GM12878 (cell line): ENCODE results near the gene GALNT17.

Experiments used
- BHLHE40 ChIP-seq, 2 experiments: fragments of 450-650 bp in 1 of 2; IDR thresholded peaks; 2 replicates each; pipeline ENCODE4 v1.6.1; 2011 to 2017; ENCODE audit warnings: low read depth in 2 of 2, borderline replicate concordance in 1 of 2, improper control_type of control experiment in 1 of 2, low read length in 1 of 2, mild to moderate bottlenecking in 1 of 2
- CEBPB ChIP-seq, 2 experiments: fragments of 150-350 bp in 1 of 2; IDR thresholded peaks; 2 replicates each; pipeline ENCODE4 v1.6.1; 2012 to 2014; ENCODE audit warnings: low read depth in 2 of 2, low read length in 2 of 2, borderline replicate concordance in 1 of 2, inconsistent platforms in 1 of 2
- CHD1 ChIP-seq: IDR thresholded peaks from 2 replicates; pipeline ENCODE4 v1.6.1; 2012; ENCODE audit warnings: low read depth, low read length, improper control_type of control experiment
- CTCF ChIP-seq, 3 experiments: IDR thresholded peaks in 2 of 3; conservative IDR thresholded peaks in 1 of 3; 2 replicates each; pipeline ENCODE4 v1.5.1; 2011; ENCODE audit warnings: low read depth in 3 of 3, low read length in 3 of 3, mild to moderate bottlenecking in 3 of 3, control low read depth in 2 of 3, moderate library complexity in 2 of 3, inconsistent platforms in 1 of 3, mixed read lengths in 1 of 3; ENCODE audit not compliant: control insufficient read depth in 2 of 3, insufficient read depth in 1 of 3; ENCODE audit errors: extremely low read depth in 1 of 3
- EP300 ChIP-seq, 2 experiments: fragments of 150-350 bp in 1 of 2; IDR thresholded peaks; 2 replicates each; pipeline ENCODE4 v1.6.1; 2011 to 2012; ENCODE audit warnings: low read depth in 2 of 2, low read length in 2 of 2, borderline replicate concordance in 1 of 2, improper control_type of control experiment in 1 of 2, inconsistent platforms in 1 of 2; ENCODE audit not compliant: control insufficient read depth in 1 of 2
- GABPA ChIP-seq: IDR thresholded peaks from 2 replicates; pipeline ENCODE4 v1.6.1; 2014; ENCODE audit warnings: antibody characterized with exemption, low read depth, mild to moderate bottlenecking, inconsistent platforms
- KDM1A ChIP-seq: fragments of 200-600 bp; sonication (generic); IDR thresholded peaks from 2 replicates; pipeline ENCODE4 v1.6.1; 2016; ENCODE audit warnings: borderline replicate concordance
- POLR2A ChIP-seq: IDR thresholded peaks from 2 replicates; pipeline ENCODE4 v1.6.1; 2011; ENCODE audit warnings: low read depth, mild to moderate bottlenecking, low read length
- POLR2AphosphoS5 ChIP-seq: IDR thresholded peaks from 2 replicates; pipeline ENCODE4 v1.6.1; 2011; ENCODE audit warnings: mild to moderate bottlenecking, low read length, inconsistent platforms
- PRDM15 ChIP-seq: fragments of 450-650 bp; formaldehyde crosslinking; IDR thresholded peaks from 2 replicates; pipeline ENCODE4 v1.4.0; 2020; ENCODE audit warnings: mild to moderate bottlenecking, moderate library complexity
- RFX5 ChIP-seq: IDR thresholded peaks from 2 replicates; pipeline ENCODE4 v1.6.1; 2011; ENCODE audit warnings: low read depth, low read length, improper control_type of control experiment
- USF2 ChIP-seq: IDR thresholded peaks from 2 replicates; pipeline ENCODE4 v1.6.1; 2011; ENCODE audit warnings: low read depth, low read length, improper control_type of control experiment, borderline replicate concordance
- ZNF274 ChIP-seq: IDR thresholded peaks from one replicate; pipeline ENCODE4 v1.8.0; 2011; ENCODE audit not compliant: insufficient read length, insufficient read depth
- ZNF687 ChIP-seq: fragments of 450-650 bp; IDR thresholded peaks from 2 replicates; pipeline ENCODE4 v1.6.1; 2017; ENCODE audit warnings: mild to moderate bottlenecking, moderate library complexity

GRCh38 chr7:71668572-71668971 is 536.6 kb downstream of the GALNT17 start:
- TF ChIP-seq EP300 (IDR thresholded peaks at IDR 0.05; ENCODE audit: borderline replicate concordance in 1 of 2, control insufficient read depth in 1 of 2, low read depth in 2 of 2, low read length in 2 of 2): no peak
- no peak for TF ChIP-seq GABPA
- no peak for TF ChIP-seq RFX5
- no peak for TF ChIP-seq CEBPB (IDR thresholded peaks at IDR 0.05; ENCODE audit: borderline replicate concordance in 1 of 2, low read depth in 2 of 2, low read length in 2 of 2)
- no peak for TF ChIP-seq BHLHE40 (IDR thresholded peaks at IDR 0.05; ENCODE audit: borderline replicate concordance in 1 of 2, low read depth in 2 of 2, low read length in 1 of 2)
- no peak for TF ChIP-seq POLR2AphosphoS5
- no peak for TF ChIP-seq POLR2A
- TF ChIP-seq ZNF274: no peak
- TF ChIP-seq KDM1A: no peak
- no peak for TF ChIP-seq CTCF (IDR thresholded peaks at IDR 0.05 in 2 of 3, conservative IDR thresholded peaks at IDR 0.05 in 1 of 3; ENCODE audit: control insufficient read depth in 2 of 3, extremely low read depth in 1 of 3, insufficient read depth in 1 of 3, low read depth in 3 of 3, low read length in 3 of 3)
- no peak for TF ChIP-seq PRDM15 (CRISPR knock-in tag)
- no peak for TF ChIP-seq USF2
- TF ChIP-seq CHD1: no peak
- no peak for TF ChIP-seq ZNF687
